Activated naive CD4-positive, alpha-beta T cell treated with anti-CD3 and anti-CD28 coated beads, Interleukin-2, amount 10 ng/mL, durations not matched to agents 7 days and 5 days (primary cell): ENCODE results near the gene RPL10.

Experiments
- CTCF ChIA-PET: fragments of 350-600 bp; sonication (Branson Sonifier 250); formaldehyde crosslinking; loops from one replicate; lab custom pipeline; 2021; ENCODE audit warnings: antibody characterized with exemption; lab: Charles Lee
- DNase-seq: peaks from one replicate; pipeline ENCODE4 v3.0.0-alpha.2; 2020
- H3K27ac Mint-ChIP-seq: one replicate; pipeline ENCODE4 v1.8.0; 2021; ENCODE audit warnings: mild to moderate bottlenecking, moderate library complexity, mixed read lengths
- H3K27me3 Mint-ChIP-seq: one replicate; pipeline ENCODE4 v1.8.0; 2021; ENCODE audit warnings: mild to moderate bottlenecking, mixed read lengths
- H3K36me3 Mint-ChIP-seq: one replicate; pipeline ENCODE4 v1.8.0; 2021; ENCODE audit warnings: mixed read lengths
- H3K4me1 Mint-ChIP-seq: one replicate; pipeline ENCODE4 v1.8.0; 2021; ENCODE audit warnings: mixed read lengths
- H3K4me3 Mint-ChIP-seq: one replicate; pipeline ENCODE4 v1.8.0; 2021; ENCODE audit warnings: mild to moderate bottlenecking, moderate library complexity, mixed read lengths
- H3K9me3 Mint-ChIP-seq: one replicate; pipeline ENCODE4 v1.8.0; 2021; ENCODE audit warnings: mixed read lengths

Gene RPL10

GRCh38 chrX:154355776-154356140, 42.4 kb upstream of the RPL10 start:
- no peaks in the 10 kb centered on the region for H3K9me3 Mint-ChIP-seq
- peaks cover 25% of the 10 kb centered on the region for H3K36me3 Mint-ChIP-seq
- DNase-seq, result peak; percentile 11
- CTCF ChIA-PET, result no interaction called here
- peak overlapping the region; percentile 64 for H3K27ac Mint-ChIP-seq
- H3K4me1 Mint-ChIP-seq, result peaks cover 60% of the 10 kb centered on the region
- no peaks in the 10 kb centered on the region for H3K27me3 Mint-ChIP-seq
- no peak overlapping the region for H3K4me3 Mint-ChIP-seq

GRCh38 chrX:154356596-154356995, 41.6 kb upstream of the RPL10 start:
- Mint-ChIP-seq H3K36me3 (peaks cover 23% of the 10 kb centered on the region), H3K4me3 (no peak overlapping the region), H3K27me3 (no peaks in the 10 kb centered on the region), H3K9me3 (no peaks in the 10 kb centered on the region), H3K27ac (no peak overlapping the region), H3K4me1 (peaks cover 52% of the 10 kb centered on the region)
- DNase-seq, result no peak
- CTCF ChIA-PET, result no interaction called here

GRCh38 chrX:154357205-154357604, 41.0 kb upstream of the RPL10 start:
- DNase-seq, result no peak
- Mint-ChIP-seq H3K36me3 (peaks cover 21% of the 10 kb centered on the region), H3K4me3 (no peak overlapping the region), H3K27me3 (no peaks in the 10 kb centered on the region), H3K27ac (no peak overlapping the region), H3K9me3 (no peaks in the 10 kb centered on the region), H3K4me1 (peaks cover 46% of the 10 kb centered on the region)
- CTCF ChIA-PET, result no interaction called here

GRCh38 chrX:154358011-154358410, 40.2 kb upstream of the RPL10 start:
- no peak for DNase-seq
- CTCF ChIA-PET, result no interaction called here
- H3K9me3 Mint-ChIP-seq, result no peaks in the 10 kb centered on the region
- H3K36me3 Mint-ChIP-seq, result peaks cover 24% of the 10 kb centered on the region
- H3K27me3 Mint-ChIP-seq, result no peaks in the 10 kb centered on the region
- H3K4me3 Mint-ChIP-seq, result no peak overlapping the region
- peak overlapping the region; percentile 45 for H3K27ac Mint-ChIP-seq
- peaks cover 42% of the 10 kb centered on the region for H3K4me1 Mint-ChIP-seq

GRCh38 chrX:154358829-154359228, 39.3 kb upstream of the RPL10 start:
- Mint-ChIP-seq H3K9me3 (no peaks in the 10 kb centered on the region), H3K36me3 (peaks cover 19% of the 10 kb centered on the region), H3K4me1 (peaks cover 36% of the 10 kb centered on the region), H3K27me3 (no peaks in the 10 kb centered on the region), H3K27ac (no peak overlapping the region), H3K4me3 (no peak overlapping the region)
- no peak for DNase-seq
- CTCF ChIA-PET, result no interaction called here

- Mint-ChIP-seq H3K4me3 (no peak overlapping the region), H3K27me3 (no peaks in the 10 kb centered on the region), H3K9me3 (no peaks in the 10 kb centered on the region), H3K27ac (no peak overlapping the region), H3K4me1 (peaks cover 31% of the 10 kb centered on the region), H3K36me3 (peaks cover 19% of the 10 kb centered on the region)
- DNase-seq, result no peak
- CTCF ChIA-PET, result no interaction called here
These were observed 38.6 kb upstream of the RPL10 start for GRCh38 chrX:154359362-154360154.

- Mint-ChIP-seq H3K36me3 (peaks cover 22% of the 10 kb centered on the region), H3K27me3 (no peaks in the 10 kb centered on the region), H3K27ac (no peak overlapping the region), H3K4me1 (peaks cover 31% of the 10 kb centered on the region), H3K4me3 (no peak overlapping the region), H3K9me3 (no peaks in the 10 kb centered on the region)
- CTCF ChIA-PET, result no interaction called here
- DNase-seq, result no peak
These were observed 37.9 kb upstream of the RPL10 start for GRCh38 chrX:154360155-154360713.

- Mint-ChIP-seq H3K27me3 (no peaks in the 10 kb centered on the region), H3K4me1 (peaks cover 27% of the 10 kb centered on the region), H3K27ac (no peak overlapping the region), H3K4me3 (no peak overlapping the region), H3K9me3 (no peaks in the 10 kb centered on the region), H3K36me3 (peaks cover 20% of the 10 kb centered on the region)
- CTCF ChIA-PET, result interaction anchor here (1.1 to 1.6 kb wide), 2 partner anchors 10 to 11 kb away, joined by 3 read pairs; no protein-coding TSS in a partner anchor
- DNase-seq, result no peak
These were observed 36.0 kb upstream of the RPL10 start for GRCh38 chrX:154362085-154362742.

GRCh38 chrX:154363706-154364439, 34.3 kb upstream of the RPL10 start:
- no peaks in the 10 kb centered on the region for H3K9me3 Mint-ChIP-seq
- H3K27ac Mint-ChIP-seq, result no peak overlapping the region
- H3K27me3 Mint-ChIP-seq, result no peaks in the 10 kb centered on the region
- DNase-seq, result no peak
- H3K4me3 Mint-ChIP-seq, result no peak overlapping the region
- H3K36me3 Mint-ChIP-seq, result peaks cover 18% of the 10 kb centered on the region
- peaks cover 26% of the 10 kb centered on the region for H3K4me1 Mint-ChIP-seq
- CTCF ChIA-PET, result interaction anchor here (1.1 to 1.6 kb wide), 2 partner anchors 8 to 10 kb away, joined by 3 read pairs; no protein-coding TSS in a partner anchor

GRCh38 chrX:154365052-154365600, 33.1 kb upstream of the RPL10 start:
- CTCF ChIA-PET, result no interaction called here
- H3K27me3 Mint-ChIP-seq, result no peaks in the 10 kb centered on the region
- H3K9me3 Mint-ChIP-seq, result no peaks in the 10 kb centered on the region
- H3K27ac Mint-ChIP-seq, result no peak overlapping the region
- DNase-seq, result no peak
- peaks cover 21% of the 10 kb centered on the region for H3K36me3 Mint-ChIP-seq
- no peak overlapping the region for H3K4me3 Mint-ChIP-seq
- peaks cover 24% of the 10 kb centered on the region for H3K4me1 Mint-ChIP-seq

- Mint-ChIP-seq H3K4me3 (no peak overlapping the region), H3K4me1 (peaks cover 24% of the 10 kb centered on the region), H3K27me3 (no peaks in the 10 kb centered on the region), H3K9me3 (no peaks in the 10 kb centered on the region), H3K27ac (peak overlapping the region; percentile 45), H3K36me3 (peaks cover 22% of the 10 kb centered on the region)
- CTCF ChIA-PET, result no interaction called here
- no peak for DNase-seq
These were observed 32.0 kb upstream of the RPL10 start for GRCh38 chrX:154365997-154366665.

- CTCF ChIA-PET, result no interaction called here
- no peak overlapping the region for H3K4me3 Mint-ChIP-seq
- no peaks in the 10 kb centered on the region for H3K9me3 Mint-ChIP-seq
- no peak for DNase-seq
- peaks cover 22% of the 10 kb centered on the region for H3K36me3 Mint-ChIP-seq
- H3K4me1 Mint-ChIP-seq, result peaks cover 24% of the 10 kb centered on the region
- no peak overlapping the region for H3K27ac Mint-ChIP-seq
- no peaks in the 10 kb centered on the region for H3K27me3 Mint-ChIP-seq
These were observed 31.5 kb upstream of the RPL10 start for GRCh38 chrX:154366666-154367055.

- no peak for DNase-seq
- peak overlapping the region; percentile 87 for H3K27ac Mint-ChIP-seq
- peaks cover 21% of the 10 kb centered on the region for H3K36me3 Mint-ChIP-seq
- H3K4me1 Mint-ChIP-seq, result peaks cover 28% of the 10 kb centered on the region
- no peaks in the 10 kb centered on the region for H3K9me3 Mint-ChIP-seq
- CTCF ChIA-PET, result no interaction called here
- H3K27me3 Mint-ChIP-seq, result no peaks in the 10 kb centered on the region
- H3K4me3 Mint-ChIP-seq, result peak overlapping the region; percentile 91
These were observed 30.5 kb upstream of the RPL10 start for GRCh38 chrX:154367474-154368308.
